Stimulated activated naive CD8-positive, alpha-beta T cell treated with anti-CD3 and anti-CD28 coated beads, Interleukin-15, Interleukin-2, amounts not matched to agents 100 U/mL and 50 U/mL, for 24 hours (primary cell): ENCODE data around the gene BBX.
"Not testable (repeated sequence)": the region's sequence is repeated elsewhere in the genome, so short reads cannot be mapped to it uniquely, and the experiment has no call there.

Experiments
- ATAC-seq: fragments of 150-1000 bp; cut with Tn5 transposase; one replicate; pipeline ENCODE4 v1.10.0; 2021
- DNase-seq: peaks from one replicate; pipeline ENCODE4 v3.0.0; 2021

Gene BBX

DNA sequence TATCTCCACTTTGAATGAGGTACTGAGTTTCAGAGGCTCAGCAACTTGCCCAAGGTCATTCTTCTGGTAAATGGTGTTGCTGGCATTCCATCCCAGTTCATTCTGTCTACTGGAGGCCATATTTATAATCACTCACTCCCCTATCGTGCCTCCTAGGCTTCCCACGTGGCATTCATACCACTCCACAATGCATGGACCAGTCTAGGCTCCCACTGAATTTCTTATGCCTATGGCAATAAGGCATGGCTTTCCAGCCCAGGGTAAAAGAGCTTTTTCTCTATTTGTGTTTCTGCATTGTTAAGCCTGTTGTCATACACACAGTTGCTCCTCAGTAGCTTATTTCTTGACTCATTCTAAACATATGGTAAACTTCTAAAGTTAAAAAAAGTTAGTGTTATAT lies 19.9 kb downstream of the BBX start:
- DNase-seq, result no peak

DNA sequence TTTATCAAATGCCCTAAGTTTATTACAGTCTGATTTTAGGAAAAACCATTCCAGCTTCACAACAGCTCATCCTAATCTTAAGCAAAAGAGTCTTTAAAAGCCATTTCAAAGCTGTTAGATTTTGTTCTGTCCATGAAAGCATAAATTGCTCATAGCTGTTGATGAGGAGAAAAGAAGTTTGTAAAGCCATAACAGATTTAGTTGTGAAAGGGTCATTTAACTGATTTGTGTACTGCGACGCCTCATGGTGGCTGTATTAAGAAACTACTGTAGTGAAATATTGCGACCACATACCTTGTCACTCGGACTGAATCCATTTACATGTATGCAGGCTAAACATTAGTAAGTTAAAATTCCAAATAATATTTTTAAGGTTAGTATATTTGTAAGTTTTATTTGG lies 20.9 kb downstream of the BBX start:
- ATAC-seq, result no peak
- no peak for DNase-seq

More for the DNA sequence above, 19.9 kb downstream of the BBX start:
- ATAC-seq, result no peak

DNA sequence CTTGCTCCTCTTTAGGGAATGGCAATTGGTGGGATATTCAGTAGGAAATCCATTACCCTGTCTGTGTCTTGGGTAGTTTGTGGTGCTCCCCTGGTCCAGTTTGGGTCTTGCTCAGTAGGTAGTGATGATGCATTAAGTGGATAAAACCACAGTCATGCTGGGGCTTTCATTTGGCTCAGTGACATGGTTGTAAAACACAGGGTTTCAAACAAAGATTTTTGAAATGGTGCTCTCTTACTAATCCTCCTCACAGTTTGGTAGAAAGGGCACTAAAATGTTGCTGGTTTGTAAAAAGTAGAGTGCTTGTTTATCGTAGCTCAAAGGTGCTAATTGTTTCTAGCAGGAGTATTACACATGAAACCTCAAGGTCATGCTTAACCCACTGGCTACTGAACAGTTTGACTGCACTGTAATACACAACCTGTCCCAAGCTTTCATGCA lies 22.9 kb downstream of the BBX start:
- DNase-seq, result no peak
- no peak for ATAC-seq

DNA sequence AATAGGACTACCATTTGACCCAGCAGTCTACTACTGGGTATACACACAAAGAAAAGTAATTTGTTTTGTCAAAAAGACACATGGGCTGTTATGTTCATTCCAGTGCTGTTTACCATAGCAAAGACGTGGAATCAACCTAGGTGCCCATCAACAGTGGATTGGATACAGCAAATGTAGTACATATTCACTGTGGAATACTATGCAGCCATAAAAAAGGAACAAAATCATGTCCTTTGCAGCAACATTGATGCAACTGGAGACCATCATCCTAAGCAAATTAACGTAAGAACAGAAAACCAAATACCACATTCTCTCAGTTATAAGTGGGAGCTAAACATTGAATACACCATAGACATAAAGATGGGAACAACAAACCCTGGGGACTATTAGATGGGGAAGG lies 25.8 kb downstream of the BBX start:
- DNase-seq, result no peak
- no peak for ATAC-seq

DNA sequence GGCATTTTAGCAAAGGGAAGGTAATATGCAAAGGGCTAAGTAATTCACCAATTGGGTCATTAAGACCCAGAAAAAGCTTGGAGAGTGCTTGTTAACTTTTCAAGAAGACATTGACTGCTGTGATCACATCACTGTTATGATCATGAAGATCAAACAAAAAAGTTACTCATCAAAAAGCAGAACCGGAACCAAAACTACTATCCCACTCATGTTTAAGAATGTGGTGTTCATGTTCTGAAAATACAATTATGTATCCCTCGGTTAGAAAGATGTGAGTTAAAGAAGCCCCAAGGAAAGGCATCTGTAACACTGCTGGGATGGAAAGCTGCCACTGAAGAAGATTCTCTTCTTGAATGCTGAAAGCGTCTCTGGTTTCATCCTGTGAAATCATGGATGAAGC lies 32.6 kb downstream of the BBX start:
- no peak for ATAC-seq

DNA sequence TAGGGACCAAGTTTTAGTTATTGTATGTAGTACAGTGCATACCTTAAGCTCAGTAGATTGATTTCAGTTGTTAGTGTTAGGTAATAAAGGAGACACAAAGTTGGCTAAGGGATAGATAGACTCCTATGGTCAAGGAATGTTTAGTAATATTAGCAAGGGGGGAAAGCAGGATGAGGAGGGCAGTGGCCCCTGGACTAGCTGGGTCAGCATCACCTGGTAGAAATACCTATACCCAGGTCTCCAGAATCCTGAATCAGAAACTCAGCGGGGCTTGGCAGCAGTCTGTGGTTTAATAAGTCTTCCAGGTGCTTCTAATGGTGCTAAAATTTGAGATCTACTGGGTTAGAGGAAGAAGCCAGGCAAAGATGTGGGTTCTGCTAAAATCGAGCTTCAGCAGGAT lies 35.0 kb downstream of the BBX start:
- ATAC-seq (no peak), DNase-seq (no peak)

More for the DNA sequence above, 32.6 kb downstream of the BBX start:
- DNase-seq, result no peak

DNA sequence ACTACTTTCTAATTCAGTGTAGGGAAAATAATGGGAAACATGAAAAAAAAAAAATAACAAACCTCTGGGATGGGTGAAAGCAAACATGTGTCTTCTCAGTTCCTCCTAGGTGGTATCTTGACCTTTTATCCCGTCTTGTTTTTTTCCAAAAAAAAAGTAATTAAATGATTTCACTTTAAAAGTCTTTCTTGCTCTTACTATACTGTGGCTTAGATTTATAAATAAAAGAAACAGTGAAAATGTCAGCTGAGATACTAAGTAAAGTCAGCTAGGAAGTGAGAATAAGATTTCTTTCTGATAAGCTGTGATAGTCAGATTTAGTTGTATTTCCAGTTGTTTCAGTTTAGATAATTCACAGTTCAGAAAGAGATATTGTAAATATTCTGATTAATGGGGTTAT lies 37.4 kb downstream of the BBX start:
- no peak for DNase-seq
- no peak for ATAC-seq

DNA sequence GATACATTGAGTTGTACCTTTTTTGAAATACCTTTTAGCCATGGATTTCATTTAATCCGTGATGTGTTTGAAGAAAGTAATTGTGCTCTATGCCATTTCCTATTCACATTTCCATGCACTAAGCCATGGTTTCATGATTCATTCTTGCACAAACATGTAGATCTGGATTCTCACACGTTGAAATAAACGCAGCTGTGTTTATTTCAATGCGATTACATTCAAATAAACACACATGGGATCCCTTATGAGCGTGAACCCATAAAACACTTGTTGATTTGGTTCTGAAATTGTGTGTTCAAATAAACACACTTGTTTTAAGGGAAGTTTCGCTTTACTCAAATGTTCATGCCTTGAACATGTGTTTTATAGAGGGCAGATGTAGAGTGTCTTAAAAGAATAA lies 39.2 kb downstream of the BBX start:
- ATAC-seq (no peak), DNase-seq (no peak)

DNA sequence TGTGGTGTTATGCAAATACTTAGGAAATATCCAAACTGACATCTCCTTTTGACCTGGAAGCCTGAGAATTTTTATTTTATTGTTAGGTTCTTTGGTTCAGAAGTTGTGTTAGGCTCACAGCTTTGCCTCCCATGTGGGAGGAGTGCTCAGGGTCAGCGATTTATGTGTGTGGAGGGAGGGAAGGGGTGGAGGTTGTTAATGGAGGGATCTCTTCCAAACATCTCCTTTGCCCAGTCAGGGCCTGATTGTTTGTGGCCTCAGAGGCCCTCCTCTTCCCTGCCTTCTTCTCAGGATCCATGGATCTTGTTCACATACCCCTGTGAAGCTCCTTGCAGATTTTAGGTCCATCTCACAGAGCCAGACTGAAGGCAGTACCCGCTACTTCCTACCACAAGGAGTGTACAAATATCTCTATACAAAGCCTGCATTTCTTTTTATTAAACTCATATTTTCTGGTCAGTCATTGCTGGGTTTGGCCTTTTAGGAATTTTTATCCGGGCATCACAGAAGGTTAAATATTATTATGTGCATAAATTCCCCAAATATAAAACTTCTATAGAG lies 40.3 kb downstream of the BBX start:
- ATAC-seq, result no peak
- no peak for DNase-seq

DNA sequence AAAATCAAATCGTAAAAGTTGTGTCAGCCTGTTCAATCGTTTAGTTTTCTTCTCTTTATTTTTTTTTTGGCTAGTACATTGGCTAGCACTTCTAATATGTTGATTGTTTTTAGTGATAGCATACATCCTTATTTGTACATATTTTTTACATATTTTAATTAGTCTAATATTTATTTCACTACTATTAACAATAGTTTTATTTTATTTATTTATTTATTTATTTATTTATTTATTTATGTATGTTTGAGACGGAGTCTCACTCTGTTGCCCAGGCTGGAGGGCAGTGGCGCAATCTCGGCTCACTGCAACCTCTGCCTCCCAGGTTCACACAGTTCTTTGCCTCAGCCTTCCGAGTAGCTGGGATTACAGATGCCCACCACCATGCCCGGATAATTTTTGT lies 42.5 kb downstream of the BBX start:
- DNase-seq, ATAC-seq: not testable (repeated sequence)

DNA sequence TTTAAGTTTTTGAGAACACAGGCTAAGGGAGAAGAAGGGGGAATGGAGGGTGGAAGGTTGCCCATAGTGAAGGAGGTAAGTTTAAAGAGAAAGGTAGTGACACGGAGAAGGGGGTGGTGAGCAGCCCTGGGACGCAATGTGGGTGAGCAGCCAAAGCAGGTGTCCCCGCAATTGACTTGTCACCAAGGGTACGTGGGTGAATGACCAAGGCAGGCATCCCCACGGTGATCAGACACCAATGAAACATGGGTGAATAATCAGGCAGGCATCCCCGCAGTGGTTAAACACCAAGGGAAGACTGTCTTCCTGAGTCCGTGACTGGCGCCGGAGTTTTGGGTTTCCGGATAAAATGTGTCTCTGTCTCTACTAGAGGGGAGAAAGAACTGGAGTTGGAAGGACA lies 48.3 kb downstream of the BBX start:
- not testable (repeated sequence) for ATAC-seq, DNase-seq

DNA sequence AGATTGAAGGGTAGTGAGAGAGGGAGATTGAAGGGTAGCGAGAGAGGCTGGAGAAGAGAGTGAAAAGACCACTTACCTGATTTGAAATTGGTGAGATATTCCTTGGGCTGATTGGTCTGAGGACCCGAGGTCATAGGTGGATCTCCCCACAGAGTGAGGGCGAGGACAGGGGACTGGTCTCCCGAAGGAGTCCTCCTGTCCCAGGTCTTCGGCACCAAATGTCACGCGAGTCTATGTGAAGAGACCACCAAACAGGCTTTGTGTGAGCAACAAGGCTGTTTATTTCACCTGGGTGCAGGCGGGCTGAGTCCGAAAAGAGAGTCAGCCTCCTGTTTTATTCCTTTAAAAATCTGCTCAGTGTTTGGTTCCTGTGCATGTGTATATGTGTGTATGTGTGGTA lies 48.7 kb downstream of the BBX start:
- ATAC-seq, DNase-seq: not testable (repeated sequence)

DNA sequence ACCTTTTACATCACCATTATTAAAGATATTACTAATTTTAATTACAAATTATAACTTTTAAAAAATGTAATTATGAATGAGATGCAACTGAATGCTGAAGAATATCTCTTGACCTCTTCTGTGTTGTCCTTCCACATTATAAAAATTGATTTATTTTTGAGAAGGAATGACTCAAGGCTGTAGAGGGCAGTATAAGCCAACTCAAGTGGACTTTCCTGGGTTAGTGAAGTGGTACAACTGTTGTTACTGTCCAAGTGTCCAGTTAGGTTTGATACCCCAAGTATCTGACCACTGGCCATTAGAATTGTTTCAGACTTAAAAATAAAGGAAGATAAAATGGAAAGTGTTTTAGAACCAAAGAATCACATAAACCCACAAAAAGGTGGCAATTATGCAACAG lies 51.9 kb downstream of the BBX start:
- ATAC-seq (no peak), DNase-seq (no peak)

DNA sequence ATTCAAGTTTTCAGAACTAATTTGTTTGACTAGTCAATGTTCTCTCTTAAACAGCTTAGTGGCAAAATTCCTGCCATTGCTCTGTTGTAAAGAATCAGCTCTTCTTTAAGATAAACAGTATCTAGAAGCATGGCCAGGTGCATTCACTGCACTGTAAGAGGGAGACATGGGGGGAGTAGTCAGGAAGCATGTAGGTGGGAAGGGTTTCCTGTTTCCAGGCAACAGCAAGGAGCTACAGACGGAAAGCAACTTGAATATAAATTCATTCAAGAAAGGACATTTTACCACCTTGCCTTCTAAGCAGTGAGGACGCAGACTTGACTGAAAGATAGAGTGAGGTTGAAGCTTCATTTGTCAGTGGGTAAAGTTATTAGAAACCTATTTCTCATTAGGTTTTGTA lies 55.3 kb downstream of the BBX start:
- no peak for ATAC-seq

DNA sequence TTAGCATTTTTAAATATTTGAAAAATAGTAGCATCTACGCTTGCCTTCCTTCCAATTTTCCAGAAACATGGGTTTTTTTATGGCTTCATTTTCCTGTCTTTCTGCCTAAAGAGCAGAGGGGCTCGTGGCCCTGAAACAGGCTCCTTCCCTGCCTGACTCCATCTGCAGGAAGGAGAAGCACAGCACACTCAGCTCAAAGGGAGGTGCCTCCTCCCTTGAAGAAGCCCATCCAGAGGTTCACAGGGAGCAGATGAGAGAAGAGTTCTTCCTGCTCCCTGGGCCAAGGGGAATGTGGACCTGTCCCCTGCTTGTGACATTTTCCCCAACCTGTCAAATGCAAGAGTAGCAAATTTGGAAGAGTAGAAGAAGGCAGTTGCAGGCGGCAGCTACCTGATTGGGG lies 55.8 kb downstream of the BBX start:
- DNase-seq, result no peak

More for the DNA sequence above, 55.3 kb downstream of the BBX start:
- no peak for DNase-seq

DNA sequence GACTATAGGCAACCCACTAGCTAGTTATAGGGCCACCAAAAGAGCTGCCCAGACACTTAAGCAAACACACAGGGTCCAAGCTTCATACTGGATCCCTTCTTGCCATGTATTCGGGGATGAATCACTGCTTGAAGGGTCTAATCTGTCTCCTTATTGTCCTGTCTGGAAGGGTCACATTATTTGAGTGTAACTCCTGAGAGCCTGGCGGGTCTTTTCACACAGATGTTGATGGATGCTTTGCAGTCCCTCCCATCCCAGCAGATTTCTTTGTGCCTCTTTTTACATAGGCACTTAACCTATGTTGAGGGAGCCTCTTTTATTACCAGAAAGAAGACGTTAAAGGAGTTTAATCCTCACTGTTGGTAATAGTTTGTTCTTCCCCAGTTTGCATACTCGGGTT lies 56.6 kb downstream of the BBX start:
- DNase-seq, result no peak
- ATAC-seq, result no peak

More for the DNA sequence above, 55.8 kb downstream of the BBX start:
- ATAC-seq, result no peak

DNA sequence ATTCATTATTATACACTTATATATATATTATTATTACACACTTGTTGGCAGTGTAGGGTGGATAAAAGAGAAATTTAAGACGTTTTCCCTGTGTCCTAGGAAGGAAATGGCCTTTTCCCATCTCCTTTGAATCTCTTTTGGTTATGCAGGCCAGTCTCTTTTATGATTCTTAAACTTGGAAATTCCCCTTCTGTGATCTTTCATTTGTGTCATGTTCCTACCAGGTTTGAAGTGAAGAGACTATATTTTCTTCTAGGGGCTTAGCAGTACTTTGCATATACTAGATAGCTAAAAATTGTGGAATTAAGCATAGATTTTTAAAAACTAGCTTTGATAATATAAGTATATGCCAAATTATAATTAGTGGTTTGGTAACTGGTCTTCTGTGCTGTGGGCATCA lies 58.5 kb downstream of the BBX start:
- no peak for ATAC-seq
- no peak for DNase-seq

DNA sequence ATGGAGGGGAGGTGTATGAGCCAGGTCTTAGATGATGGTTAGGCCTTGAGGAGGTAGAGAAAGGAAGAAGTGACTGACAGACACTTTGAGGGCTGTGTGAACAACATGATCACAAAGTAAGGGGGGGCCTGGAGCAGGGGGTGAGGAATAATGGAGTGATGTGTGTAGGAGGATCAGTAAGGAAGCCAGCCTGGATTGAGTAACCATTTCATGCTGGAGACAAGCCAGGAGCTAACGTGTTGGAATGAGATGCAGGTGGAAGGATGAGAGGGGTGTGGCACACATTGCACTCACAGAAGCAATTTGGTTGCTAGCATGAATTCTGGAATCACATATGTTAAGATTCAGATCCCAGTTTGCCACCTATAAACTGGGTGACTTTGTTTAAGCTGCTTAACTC lies 65.5 kb downstream of the BBX start:
- DNase-seq, result no peak

DNA sequence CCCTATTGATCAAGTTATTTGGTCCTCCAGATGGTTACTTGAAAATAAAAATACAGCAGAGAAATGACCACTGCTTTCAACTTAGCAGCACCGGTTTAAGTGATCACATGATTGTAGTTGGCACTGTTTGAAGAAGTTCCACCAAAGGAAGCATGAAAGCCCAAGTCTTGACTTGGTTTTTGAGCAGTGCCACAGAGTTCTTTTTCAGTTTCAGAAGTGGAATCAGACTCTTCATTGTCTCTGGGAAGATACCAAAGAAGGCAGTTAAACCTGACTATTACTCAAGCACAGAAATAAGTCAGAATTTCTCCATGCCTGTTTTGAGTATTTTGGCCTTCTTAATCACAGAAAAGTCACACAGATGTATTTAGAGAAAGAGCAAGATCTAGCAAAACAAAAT lies 66.7 kb downstream of the BBX start:
- ATAC-seq (peak; percentile 78), DNase-seq (no peak)

More for the DNA sequence above, 65.5 kb downstream of the BBX start:
- no peak for ATAC-seq

DNA sequence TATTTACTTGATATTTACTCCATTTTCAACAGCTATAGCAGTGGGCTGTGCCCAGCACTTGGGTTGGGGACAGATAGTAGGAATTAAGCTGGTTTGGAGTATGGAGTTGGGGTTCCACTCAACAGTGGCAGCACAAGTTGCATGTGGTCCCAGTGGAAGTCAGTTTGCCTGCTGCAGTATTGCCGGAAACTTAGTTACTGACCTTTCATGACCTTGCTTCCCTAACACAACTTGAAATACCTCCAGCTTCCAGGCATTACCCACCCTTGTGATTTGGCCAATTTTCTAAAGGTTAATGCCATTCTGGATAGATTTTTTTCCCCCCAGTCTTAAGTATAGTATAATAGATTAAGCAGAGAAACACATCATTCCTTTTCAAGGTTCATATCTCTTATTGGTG lies 68.0 kb downstream of the BBX start:
- ATAC-seq, result no peak

DNA sequence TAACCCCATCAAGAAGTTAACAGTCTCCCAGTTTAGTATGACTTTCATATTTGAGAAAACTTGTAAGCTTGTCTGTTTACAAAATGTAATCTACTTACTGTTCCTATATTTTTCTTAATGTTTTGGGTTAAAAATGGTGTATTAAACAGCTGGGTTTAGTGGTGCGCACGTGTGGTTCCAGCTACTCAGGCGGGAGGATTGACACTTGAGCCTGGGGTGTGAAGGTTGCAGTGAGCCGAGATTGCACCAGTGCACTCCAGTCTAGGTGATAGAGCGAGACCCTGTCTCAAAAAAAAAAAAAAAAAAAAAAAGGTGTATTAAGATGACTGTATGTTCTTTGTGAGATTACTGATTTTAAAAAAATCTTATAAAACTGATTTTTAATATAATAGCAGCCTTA lies 69.3 kb downstream of the BBX start:
- DNase-seq (no peak), ATAC-seq (no peak)

More for the DNA sequence above, 68.0 kb downstream of the BBX start:
- no peak for DNase-seq

DNA sequence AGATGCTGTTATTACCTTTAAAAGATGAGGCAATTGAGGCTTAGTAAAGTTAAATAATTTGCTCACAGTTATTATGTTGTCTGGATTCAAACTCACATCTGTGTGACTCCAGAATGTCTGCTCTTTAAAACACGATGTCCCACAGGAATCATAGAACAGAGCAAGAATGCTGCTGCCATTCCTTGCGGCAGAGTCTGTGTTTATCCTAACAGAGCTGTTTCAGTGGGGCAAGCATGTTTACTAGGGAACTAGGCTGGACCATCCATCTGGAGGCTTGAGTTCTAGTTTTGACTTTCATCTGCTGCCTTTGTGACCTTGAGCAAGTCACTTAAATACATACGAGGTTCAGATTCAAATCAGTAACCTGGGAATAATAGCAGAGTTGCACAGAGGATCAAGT lies 72.1 kb downstream of the BBX start:
- ATAC-seq (no peak), DNase-seq (no peak)

DNA sequence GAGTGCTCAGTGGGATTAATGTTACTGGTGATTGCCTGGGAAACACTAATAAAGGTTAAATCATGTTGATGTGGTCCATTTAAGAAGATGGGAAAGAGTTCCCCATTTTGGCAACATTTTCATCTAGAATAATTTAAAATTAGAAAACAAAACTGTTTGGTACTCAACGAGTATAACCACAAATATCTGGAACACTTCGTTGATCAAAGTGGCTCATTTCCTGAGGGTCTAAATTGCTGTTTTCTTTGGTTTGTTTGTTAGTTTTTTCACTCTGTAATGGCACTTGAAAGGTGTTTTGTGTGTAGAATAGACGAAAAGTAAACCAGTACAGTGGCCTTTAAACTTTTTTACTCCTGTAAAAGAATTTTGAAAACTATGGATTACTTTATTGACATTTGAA lies 73.9 kb downstream of the BBX start:
- ATAC-seq (no peak), DNase-seq (no peak)

DNA sequence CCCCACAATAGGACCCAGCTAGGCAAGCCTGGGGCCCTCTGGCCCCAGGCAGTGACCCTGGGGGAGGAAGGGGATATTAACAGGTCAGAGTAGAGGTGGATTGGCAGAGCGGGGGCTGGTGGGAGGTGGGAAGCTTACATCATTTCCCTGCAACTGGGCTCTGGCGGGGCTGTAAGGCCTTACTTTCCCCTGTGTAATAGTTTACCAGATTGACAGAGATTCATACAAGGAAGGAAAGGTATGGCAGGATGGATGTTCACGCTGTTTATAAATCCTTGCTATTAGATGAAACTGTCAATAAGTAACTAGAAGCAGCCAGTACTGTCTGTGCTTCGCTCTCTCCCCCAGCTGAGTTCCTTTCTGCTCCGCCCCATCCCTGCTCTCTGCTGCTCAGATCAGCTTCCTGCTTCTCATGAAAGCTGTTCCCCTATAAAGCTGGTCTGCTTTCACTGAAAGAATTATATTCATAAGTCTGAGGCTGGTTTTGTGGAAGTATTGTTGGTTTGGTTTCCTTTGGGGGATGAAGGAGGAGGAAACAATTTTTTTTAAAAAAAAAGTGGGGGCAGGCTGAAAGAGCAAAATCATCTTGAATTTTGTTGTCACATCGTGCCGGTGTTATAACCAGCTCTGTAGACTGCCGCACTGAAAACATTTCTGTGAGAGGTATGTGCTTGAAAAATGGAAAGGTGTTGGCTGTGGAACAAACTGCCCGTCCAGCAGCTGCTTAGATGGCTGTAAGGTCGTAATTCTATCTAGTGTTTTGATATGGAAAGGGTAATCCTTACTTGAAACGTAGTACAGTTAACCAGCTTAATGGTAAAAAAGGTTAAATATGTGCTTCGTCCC lies 76.4 kb downstream of the BBX start:
- DNase-seq (peak; percentile 52), ATAC-seq (peak; percentile 83)
